Activated T-helper 1 cell treated with anti-CD3 and anti-CD28 coated beads, Interleukin-2, amount 50 U/mL, for 16 hours (primary cell): Measurements from ENCODE around the gene OR10A5.
"Not testable (repeated sequence)": the region's sequence is repeated elsewhere in the genome, so short reads cannot be mapped to it uniquely, and the experiment has no call there.

Experiments
- DNase-seq, 2 donors: peaks; one replicate each; pipeline ENCODE4 v3.0.0-alpha.2; 2020; ENCODE audit warnings: low read depth in 1 of 2, low spot score in 1 of 2

Gene OR10A5

GRCh38 chr11:6845383-6845782 lies at the start of gene OR10A5:
Gene OR10A5 (plus strand): TSS chr11:6845683. CDS start chr11:6845683, 0 bp downstream.
- DNase-seq: no peak

DNA sequence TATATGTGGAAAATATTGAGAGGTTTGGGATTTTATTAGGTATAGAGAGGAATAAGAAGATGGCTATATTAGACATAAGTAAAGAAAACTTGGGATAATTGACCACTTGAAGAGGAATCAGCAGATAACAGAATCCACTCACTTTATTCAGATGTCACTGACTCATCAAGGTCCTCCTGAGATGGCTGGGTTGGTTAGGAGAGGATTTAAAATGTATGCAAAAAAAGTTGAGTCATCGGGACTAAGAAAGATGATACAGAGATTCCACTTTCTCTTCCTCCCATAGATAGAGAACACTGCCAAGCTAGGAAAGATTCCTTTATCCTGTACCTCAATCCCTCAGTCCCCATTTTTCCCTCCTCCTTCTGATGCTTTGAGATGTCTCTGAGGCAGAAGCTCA lies 46.1 kb upstream of the OR10A5 start, which contains the start of gene OR6A2:
Gene OR6A2 (minus strand): TSS at position 288 of the 400 bp plus-strand sequence. CDS start 3,981 bp downstream, outside the sequence.
- DNase-seq: no peak

GRCh38 chr11:6801075-6801474 lies 44.4 kb upstream of the OR10A5 start:
- DNase-seq: not testable (repeated sequence)

GRCh38 chr11:6812390-6813005 lies 33.0 kb upstream of the OR10A5 start:
- no peak for DNase-seq

GRCh38 chr11:6813656-6814055 lies 31.8 kb upstream of the OR10A5 start:
- DNase-seq: no peak

GRCh38 chr11:6817694-6818093 lies 27.8 kb upstream of the OR10A5 start:
- no peak for DNase-seq

GRCh38 chr11:6818967-6819366 lies 26.5 kb upstream of the OR10A5 start:
- DNase-seq: no peak

GRCh38 chr11:6824136-6824823 lies 21.2 kb upstream of the OR10A5 start:
- no peak for DNase-seq

GRCh38 chr11:6825231-6825744 lies 20.2 kb upstream of the OR10A5 start:
- DNase-seq: no peak

- no peak for DNase-seq
These were observed 17.4 kb upstream of the OR10A5 start for GRCh38 chr11:6828103-6828502.

DNA sequence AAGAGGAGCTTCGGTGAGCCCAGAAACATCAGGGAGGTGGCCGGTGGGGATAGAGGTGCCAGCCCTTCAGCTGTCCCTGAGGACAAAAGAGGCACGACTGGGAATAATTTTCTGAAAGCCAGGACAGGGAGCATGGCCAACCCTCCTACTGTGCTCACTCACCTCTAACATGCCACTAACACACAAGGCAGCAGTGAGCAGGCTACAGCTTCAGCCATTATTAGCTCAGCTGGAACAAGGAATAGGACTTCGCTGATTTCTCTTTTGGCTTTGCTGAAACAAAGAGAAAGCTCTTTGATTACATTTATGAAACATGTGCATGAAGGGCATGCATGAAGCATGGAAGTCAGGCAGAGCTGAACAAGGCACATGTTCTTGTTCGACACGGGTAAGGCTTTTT lies 12.1 kb upstream of the OR10A5 start:
- DNase-seq: no peak

DNA sequence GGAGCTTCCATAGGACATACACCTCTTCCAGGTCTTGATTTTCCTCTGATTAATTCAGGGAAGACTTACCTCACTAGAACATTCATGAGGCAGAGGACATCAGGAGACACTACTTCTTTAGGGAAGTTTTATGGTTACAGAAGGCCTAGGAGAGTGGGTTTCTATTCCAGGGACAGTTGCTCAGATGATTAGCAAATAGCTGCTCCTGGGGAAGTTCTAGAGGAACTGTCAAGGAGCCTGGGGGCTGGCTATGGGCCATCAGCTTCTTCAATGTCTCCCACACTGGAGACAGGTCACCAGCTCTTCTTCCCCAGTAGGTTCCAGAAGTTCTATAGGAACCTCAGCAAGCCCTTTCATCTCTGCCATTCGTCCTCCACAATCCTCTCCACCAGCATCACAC lies 11.5 kb upstream of the OR10A5 start:
- no peak for DNase-seq

DNA sequence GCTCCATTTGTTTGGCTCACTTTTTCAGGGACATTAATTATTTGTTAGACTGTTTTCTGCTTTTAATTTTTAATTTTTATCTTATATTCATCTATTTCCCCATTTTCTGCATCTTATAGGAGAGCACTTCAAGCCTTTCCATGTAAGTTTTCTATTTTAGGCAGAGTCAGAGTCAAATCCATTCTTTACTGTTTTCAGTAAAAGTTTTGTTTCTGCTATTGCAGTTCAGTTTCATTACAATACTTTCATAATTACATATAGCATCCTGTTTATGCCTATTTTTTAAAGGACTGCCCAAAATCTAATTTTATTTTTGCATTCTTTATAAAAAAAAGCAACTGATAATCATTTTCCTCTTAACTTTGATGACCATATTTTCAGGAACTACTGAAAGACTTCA lies 3.8 kb upstream of the OR10A5 start:
- DNase-seq: no peak

DNA sequence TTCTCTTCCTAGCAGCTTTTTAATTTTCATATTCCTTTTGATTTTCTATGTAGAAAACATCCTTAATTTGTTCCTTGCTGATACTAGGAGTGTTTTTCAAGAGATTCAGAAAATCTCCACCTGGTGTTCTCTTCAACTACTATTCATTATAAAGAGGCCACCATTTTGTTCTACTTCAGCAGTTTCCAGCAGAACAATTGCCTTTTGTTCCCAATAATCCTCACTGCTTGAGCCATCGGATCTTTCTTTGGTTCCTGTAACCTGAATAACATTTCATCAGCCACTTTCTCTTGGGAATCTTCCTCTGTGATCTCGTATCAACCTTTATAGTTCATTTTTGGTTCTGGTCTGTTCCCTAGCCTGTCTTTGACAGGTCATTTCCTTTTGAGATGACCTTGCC lies 1.8 kb upstream of the OR10A5 start:
- no peak for DNase-seq

DNA sequence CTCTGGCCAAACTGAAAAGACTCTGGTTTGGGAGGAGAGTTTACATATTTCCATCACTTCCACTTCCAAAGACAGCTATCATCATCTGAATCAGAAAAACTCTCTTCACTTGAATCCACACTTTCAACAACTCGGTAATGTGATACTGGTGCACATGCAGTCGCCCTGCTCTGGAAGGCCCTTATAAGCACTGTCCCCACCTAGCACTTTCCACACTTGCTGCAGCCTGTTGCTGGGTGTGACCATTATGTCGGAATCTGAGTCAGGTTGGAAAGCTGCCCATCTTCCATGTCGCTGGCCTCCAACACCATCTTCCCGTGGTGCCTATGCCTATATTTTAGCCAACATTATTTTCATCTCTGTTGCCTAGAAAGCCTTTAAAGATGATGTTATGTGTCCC lies 1.1 kb upstream of the OR10A5 start:
- no peak for DNase-seq

GRCh38 chr11:6850526-6850925 lies 5.0 kb downstream of the OR10A5 start:
- DNase-seq: no peak

GRCh38 chr11:6854801-6855200 lies 9.3 kb downstream of the OR10A5 start:
- not testable (repeated sequence) for DNase-seq

GRCh38 chr11:6855971-6856541 lies 10.6 kb downstream of the OR10A5 start:
- DNase-seq: no peak

GRCh38 chr11:6856871-6857270 lies 11.4 kb downstream of the OR10A5 start:
- DNase-seq: no peak

GRCh38 chr11:6862961-6863360 lies 17.5 kb downstream of the OR10A5 start, which contains the start of gene OR10A2:
Gene OR10A2 (plus strand): TSS chr11:6863057. CDS start chr11:6869755, 6,698 bp downstream.
- DNase-seq: no peak

DNA sequence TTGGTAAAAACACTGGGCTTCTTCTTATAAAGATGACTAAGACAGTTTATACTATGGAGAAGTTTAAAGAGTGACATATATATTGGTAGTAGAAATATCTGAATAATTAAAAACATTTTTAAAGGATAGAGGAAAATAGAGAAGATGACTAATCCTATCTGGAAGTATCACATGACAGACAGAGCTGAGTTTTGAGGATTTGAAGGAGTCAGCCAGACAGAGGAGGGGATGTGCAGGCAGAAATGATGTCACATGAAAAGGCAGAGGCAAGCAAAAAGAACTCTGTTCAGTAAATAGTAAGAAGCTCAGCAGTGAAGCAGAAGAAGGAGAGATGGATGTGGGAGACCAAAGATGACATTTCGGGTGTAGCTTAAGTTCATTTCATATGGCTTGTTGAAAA lies 19.0 kb downstream of the OR10A5 start:
- DNase-seq: no peak

DNA sequence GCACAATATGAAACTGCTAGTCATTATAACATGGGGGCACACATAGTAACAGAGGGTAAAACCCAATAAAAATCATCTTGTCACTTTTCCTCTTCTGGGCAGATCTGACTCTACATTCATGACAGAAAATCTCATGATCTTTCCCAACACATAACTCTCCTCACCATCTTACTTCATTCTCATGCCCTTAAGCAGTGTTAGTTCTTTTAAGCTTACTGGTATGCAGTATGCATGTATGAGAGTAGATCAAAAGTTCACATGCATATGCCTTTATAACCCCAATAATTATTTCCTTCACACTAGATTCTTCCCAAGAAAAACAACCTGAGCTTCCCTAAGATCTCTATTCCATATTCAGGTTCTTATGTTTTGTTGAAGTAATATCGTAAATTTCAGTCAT lies 25.8 kb downstream of the OR10A5 start:
- DNase-seq: no peak
